Adipose tissue (tissue), 3 donors: ENCODE results near the gene PADI1. TPM values are rescaled to one million over a fixed set of nuclear protein-coding genes. Genes with fewer than 3 reads are reported as not detected.

Source experiments
- H3K27ac ChIP-seq: one replicate; pipeline ENCODE4 v1.5.1; 2013; ENCODE audit warnings: low read depth, low read length
- WGBS, 3 donors: extraction: QIAGEN DNeasy Blood & Tissue Kit; methylation state at CpG; one replicate each; pipeline ENCODE4 v1.1.7; 2013; 5-methylcytosine and 5-hydroxymethylcytosine counted together
- polyA plus RNA-seq, 3 donors: library from polyadenylated mRNA; stranded (reverse); fragments of 200-250 nt; gene quantifications; one replicate each; pipeline ENCODE4 v1.2.3, GENCODE V29; 2013
- donor health status: healthy with polysubstance abuse.
- donor health status: Bipolar disorder and iron deficiency.
- donor health status: healthy.

Gene PADI1
- polyA plus RNA-seq, 3 donors, result 0.03 to 0.21 TPM; not detected in 1

DNA sequence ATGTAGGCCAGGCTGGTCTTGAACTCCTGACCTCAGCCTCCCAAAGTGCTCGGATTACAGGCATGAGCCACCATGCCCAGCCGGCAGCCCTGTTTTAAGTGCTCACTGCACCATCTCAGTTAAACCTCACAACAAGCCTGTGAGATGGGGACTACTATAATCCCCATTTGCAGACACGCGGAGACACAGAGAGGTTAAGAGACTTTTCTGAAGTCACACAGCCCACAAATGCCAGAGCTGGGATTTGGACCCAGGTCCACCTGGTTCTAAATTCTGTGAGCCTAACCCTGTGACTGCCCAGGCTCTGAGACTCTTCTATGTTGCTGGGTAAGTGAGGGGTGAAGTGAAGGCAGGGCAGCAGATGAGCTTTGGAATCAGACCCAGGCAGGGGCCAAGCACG, 6.4 kb downstream of the PADI1 start:
- WGBS, 3 donors, result 92 to 95% (median 95%) methylated on average over 5 of the region's 5 CpGs

GRCh38 chr1:17212009-17212408, 7.1 kb downstream of the PADI1 start:
- no peak overlapping the region for H3K27ac ChIP-seq
- WGBS, 3 donors, result 56 to 70% (median 64%) methylated on average over 10 of the region's 10 CpGs

More for the DNA sequence above, 6.4 kb downstream of the PADI1 start:
- H3K27ac ChIP-seq, result no peak overlapping the region

DNA sequence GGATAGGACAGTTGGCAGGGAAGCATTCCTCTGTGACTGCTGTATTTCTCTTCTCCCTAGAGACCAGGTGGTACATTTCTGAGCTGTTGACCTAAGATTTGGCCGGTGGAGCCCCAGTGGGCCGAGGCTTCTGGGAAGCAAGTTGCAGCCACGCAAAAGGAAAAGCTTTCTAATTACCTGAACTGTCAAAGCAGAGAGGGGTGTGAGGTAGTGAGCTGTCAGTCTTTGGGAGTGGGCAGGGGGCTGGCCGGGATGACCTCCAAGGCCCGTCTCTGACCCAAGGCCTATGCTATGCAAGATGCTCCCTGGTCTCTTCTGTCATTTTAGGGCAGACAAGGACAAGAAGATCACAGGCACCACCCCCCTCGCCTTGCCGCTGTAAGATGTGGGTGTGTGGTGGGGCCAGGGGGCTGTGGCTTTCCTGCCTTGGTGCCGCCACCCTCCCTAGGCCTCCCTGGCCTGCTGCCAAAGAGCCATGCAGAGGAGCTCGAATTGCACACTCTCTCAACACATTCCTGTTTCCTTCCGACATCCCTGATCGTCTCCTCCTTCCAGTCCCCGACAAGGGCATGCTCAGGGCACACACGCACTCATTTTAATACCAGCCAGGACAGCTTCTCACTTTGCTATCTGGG, 7.7 kb downstream of the PADI1 start:
- H3K27ac ChIP-seq, result no peak overlapping the region
- WGBS, 3 donors, result 14 to 36% (median 18%) methylated on average over 13 of the region's 13 CpGs

DNA sequence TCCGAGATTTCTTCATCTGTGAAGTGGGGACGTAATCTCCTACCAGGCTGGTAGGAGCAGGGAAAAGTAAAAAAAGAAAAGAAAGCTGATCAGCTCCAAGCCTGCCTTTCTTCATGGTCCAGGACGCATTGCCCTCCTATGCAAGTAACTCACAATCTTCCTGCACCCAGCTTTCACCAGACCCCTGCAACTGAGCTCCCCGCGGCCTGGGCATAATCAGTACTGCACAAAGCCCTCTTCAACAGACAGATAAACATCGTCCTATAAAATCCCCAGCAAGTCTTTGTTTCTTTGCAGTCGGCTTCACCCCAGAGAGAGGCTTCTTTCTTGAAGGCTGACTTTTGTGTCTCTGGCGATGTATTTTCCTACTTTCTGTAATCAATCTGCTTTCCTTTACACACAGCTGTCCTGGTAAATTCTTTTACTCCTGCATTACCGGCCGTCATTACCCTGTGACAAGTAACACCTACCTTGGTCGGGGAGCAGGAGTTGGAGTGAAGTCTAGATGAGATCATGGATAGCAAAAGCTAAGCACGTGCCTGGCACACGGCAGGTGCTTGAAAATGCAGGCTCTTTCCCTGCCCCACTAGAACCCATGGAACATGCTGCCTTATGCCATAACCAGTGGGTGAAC, 8.3 kb downstream of the PADI1 start:
- H3K27ac ChIP-seq, result no peak overlapping the region
- 47 to 68% (median 52%) methylated on average over 13 of the region's 13 CpGs for WGBS, 3 donors

DNA sequence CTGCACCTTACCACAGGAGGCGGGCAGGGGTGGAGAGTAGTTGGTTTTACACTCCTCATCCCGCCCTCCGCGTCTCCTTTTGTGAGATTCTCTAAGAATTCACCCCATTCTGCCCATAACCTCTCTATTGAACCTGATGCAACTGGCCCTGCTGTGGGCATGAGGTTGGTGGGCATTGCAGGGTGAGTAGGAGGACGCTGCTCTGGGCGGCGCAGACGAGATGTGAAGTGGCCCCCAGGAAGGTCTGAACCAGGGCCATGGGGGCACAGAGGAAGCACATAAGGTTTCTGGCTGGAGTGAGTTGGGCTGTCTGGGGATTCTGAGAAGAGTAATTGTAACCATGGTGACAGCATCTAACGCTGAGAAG, 8.8 kb downstream of the PADI1 start:
- H3K27ac ChIP-seq, result no peak overlapping the region
- 77 to 85% (median 79%) methylated on average over 9 of the region's 9 CpGs for WGBS, 3 donors

GRCh38 chr1:17214876-17215544, 10.1 kb downstream of the PADI1 start:
- WGBS, 3 donors, result 78 to 86% (median 82%) methylated on average over 5 of the region's 5 CpGs
- no peak overlapping the region for H3K27ac ChIP-seq

- 83 to 91% (median 85%) methylated on average over 6 of the region's 6 CpGs for WGBS, 3 donors
- H3K27ac ChIP-seq, result no peak overlapping the region
Observed at GRCh38 chr1:17215545-17215890, 10.6 kb downstream of the PADI1 start.

DNA sequence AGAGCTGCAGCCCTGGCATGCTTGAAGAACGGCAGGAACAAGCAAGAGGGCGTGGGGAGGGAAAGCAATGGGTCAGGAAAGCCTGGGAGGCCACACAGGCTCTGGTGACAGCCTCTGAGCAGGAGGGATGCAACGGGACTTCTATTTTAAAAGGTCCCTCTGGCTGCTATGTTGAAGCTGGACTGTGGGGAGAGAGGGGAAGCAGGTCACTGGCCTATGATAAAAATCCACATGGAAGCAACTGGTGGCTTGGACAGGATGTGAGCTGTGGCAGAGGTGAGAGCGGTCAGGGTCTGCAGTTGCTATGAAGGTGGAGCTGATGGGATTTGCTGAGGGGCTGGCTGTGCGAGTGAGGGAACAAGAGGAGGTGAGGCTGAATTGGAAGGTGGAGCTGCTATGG, 11.2 kb downstream of the PADI1 start:
- WGBS, 3 donors, result 38 to 60% (median 53%) methylated on average over 5 of the region's 5 CpGs
- H3K27ac ChIP-seq, result no peak overlapping the region

GRCh38 chr1:17217607-17218006, 12.7 kb downstream of the PADI1 start:
- no peak overlapping the region for H3K27ac ChIP-seq
- 66 to 75% (median 75%) methylated on average over 3 of the region's 3 CpGs for WGBS, 3 donors

- no peak overlapping the region for H3K27ac ChIP-seq
- 52 to 70% (median 55%) methylated on average over 7 of the region's 7 CpGs for WGBS, 3 donors
Observed at GRCh38 chr1:17218939-17219338, 14.0 kb downstream of the PADI1 start.

GRCh38 chr1:17220287-17220686, 15.4 kb downstream of the PADI1 start:
- WGBS, 3 donors, result 68 to 92% (median 89%) methylated on average over 3 of the region's 3 CpGs

GRCh38 chr1:17222557-17222956, 17.6 kb downstream of the PADI1 start:
- 74 to 89% (median 87%) methylated on average over 14 of the region's 14 CpGs for WGBS, 3 donors
- H3K27ac ChIP-seq, result no peak overlapping the region

More at GRCh38 chr1:17220287-17220686, 15.4 kb downstream of the PADI1 start:
- no peak overlapping the region for H3K27ac ChIP-seq

- no peak overlapping the region for H3K27ac ChIP-seq
- 72 to 94% (median 88%) methylated on average over 4 of the region's 4 CpGs for WGBS, 3 donors
Observed at GRCh38 chr1:17224434-17224833, 19.5 kb downstream of the PADI1 start.

- 53 to 79% (median 76%) methylated on average over 6 of the region's 6 CpGs for WGBS, 3 donors
Observed at GRCh38 chr1:17225140-17225539, 20.2 kb downstream of the PADI1 start.

GRCh38 chr1:17227358-17227915, 22.5 kb downstream of the PADI1 start:
- WGBS, 3 donors, result 70 to 73% (median 73%) methylated on average over 7 of the region's 7 CpGs
- H3K27ac ChIP-seq, result no peak overlapping the region

More at GRCh38 chr1:17225140-17225539, 20.2 kb downstream of the PADI1 start:
- no peak overlapping the region for H3K27ac ChIP-seq

DNA sequence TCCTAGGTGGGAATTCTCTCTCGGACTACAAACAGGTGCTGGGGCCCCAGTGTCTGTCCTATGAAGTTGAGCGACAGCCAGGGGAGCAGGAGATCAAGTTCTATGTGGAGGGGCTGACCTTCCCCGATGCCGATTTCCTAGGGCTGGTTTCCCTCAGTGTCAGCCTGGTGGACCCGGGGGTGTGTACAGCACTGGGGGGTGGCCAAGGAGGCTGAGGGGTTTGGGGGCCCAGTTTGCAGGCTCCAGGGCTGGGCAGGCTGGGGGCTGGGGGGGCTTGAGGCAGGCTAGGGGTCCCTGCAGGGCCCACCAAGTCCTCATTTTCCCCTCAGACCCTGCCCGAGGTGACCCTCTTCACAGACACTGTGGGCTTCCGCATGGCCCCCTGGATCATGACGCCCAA, 23.7 kb downstream of the PADI1 start:
- no peak overlapping the region for H3K27ac ChIP-seq
- WGBS, 3 donors, result 70 to 76% (median 75%) methylated on average over 8 of the region's 8 CpGs

- H3K27ac ChIP-seq, result no peak overlapping the region
- 67 to 79% (median 79%) methylated on average over 6 of the region's 6 CpGs for WGBS, 3 donors
Observed at GRCh38 chr1:17229379-17229778, 24.5 kb downstream of the PADI1 start.

- 87 to 93% (median 89%) methylated on average over 10 of the region's 10 CpGs for WGBS, 3 donors
- H3K27ac ChIP-seq, result no peak overlapping the region
Observed at GRCh38 chr1:17230106-17230505, 25.2 kb downstream of the PADI1 start.

DNA sequence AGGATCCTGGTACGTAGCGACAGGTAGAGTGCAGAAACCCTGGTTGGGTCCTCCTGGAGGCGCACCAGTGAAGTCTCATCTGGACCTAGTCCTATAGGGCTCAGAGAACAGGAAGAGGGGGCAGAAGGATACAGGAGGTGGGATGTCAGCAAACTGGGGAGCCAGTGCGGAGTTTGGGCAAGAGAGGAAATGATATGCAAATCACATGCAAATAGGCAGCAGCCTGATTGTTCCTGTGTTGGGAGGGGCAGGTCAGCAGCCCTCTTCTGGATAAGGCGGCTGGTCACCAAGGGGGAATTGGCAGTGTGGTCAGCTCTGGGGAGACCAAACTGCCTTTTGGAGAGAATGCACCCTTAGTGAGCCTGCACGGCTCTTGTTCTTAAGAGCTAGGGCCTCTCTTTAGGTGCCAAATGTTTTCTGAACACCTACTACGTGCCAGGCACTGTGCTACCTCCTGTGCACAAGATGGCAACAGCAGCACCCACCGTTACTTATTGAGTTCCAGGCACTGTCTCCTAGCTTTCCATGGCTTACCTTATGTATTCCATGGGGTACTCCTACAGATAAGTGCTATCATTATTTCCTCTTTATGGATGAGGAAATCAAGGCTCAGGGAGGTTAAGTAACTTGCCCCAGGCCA, 25.9 kb downstream of the PADI1 start:
- no peak overlapping the region for H3K27ac ChIP-seq
- 76 to 85% (median 79%) methylated on average over 8 of the region's 8 CpGs for WGBS, 3 donors
